NAMALWA (cell line): ENCODE results near the gene KDM3B.
A peak's percentile ranks its signal among the peaks of the same experiment; 100 is the strongest.
"Not testable (repeated sequence)": the region's sequence is repeated elsewhere in the genome, so short reads cannot be mapped to it uniquely, and the experiment has no call there.

ENCODE experiments used
- DNase-seq: peaks from one replicate; pipeline ENCODE4 v3.0.0-alpha.2; 2015; ENCODE audit warnings: low spot score

KDM3B gene

GRCh38 chr5:138389911-138390310, 37.4 kb downstream of the KDM3B start:
- DNase-seq: not testable (repeated sequence)

- no peak for DNase-seq
Observed at GRCh38 chr5:138391859-138392386, 39.4 kb downstream of the KDM3B start.

- DNase-seq: no peak
Observed at GRCh38 chr5:138402640-138403039, 50.2 kb downstream of the KDM3B start.

- DNase-seq: peak; percentile 89
Observed at GRCh38 chr5:138408023-138408422, 55.5 kb downstream of the KDM3B start.

GRCh38 chr5:138410996-138411640, 58.6 kb downstream of the KDM3B start:
- peak; percentile 45 for DNase-seq

GRCh38 chr5:138418444-138418843, 66.0 kb downstream of the KDM3B start:
- no peak for DNase-seq

GRCh38 chr5:138425079-138425478, 72.6 kb downstream of the KDM3B start:
- no peak for DNase-seq

- no peak for DNase-seq
Observed at GRCh38 chr5:138435943-138436342, 83.5 kb downstream of the KDM3B start.

- DNase-seq: no peak
Observed at GRCh38 chr5:138438003-138438723, 85.7 kb downstream of the KDM3B start.

GRCh38 chr5:138438724-138439476, 86.4 kb downstream of the KDM3B start, which contains the start of gene REEP2:
Gene REEP2 (plus strand): TSS chr5:138439057. CDS start chr5:138439209, 152 bp downstream.
- DNase-seq: peak; percentile 73

GRCh38 chr5:138439477-138440158, 87.1 kb downstream of the KDM3B start:
- no peak for DNase-seq

GRCh38 chr5:138440159-138441073, 87.9 kb downstream of the KDM3B start:
- no peak for DNase-seq

- DNase-seq: no peak
Observed at GRCh38 chr5:138441221-138441620, 88.7 kb downstream of the KDM3B start.

GRCh38 chr5:138444078-138444773, 91.7 kb downstream of the KDM3B start:
- no peak for DNase-seq

- no peak for DNase-seq
Observed at GRCh38 chr5:138444774-138445546, 92.5 kb downstream of the KDM3B start.

GRCh38 chr5:138445547-138446271, 93.2 kb downstream of the KDM3B start:
- DNase-seq: no peak

GRCh38 chr5:138448070-138448469, 95.6 kb downstream of the KDM3B start:
- no peak for DNase-seq

- DNase-seq: peak; percentile 20
Observed at GRCh38 chr5:138448481-138449398, 96.3 kb downstream of the KDM3B start.
